DOHH2 (cell line): ENCODE data around the gene RASGEF1B.

Experiments
- H3F3A ChIP-seq: fragments of 200-600 bp; sonication (generic), shearing (Covaris generic); 2 replicates; pipeline ENCODE4 v1.6.0; 2016; ENCODE audit warnings: antibody characterized with exemption, mild to moderate bottlenecking; ENCODE audit not compliant: control insufficient read depth, insufficient read depth
- H3K27ac ChIP-seq: fragments of 200-600 bp; sonication (generic); 2 replicates; pipeline ENCODE4 v1.5.1; 2014; ENCODE audit warnings: low read depth, mild to moderate bottlenecking, low read length, moderate library complexity
- H3K27me3 ChIP-seq: fragments of 200-600 bp; sonication (generic); 2 replicates; pipeline ENCODE4 v1.6.1; 2014; ENCODE audit warnings: mild to moderate bottlenecking, low read length, mixed read lengths; ENCODE audit not compliant: control insufficient read depth
- H3K36me3 ChIP-seq: fragments of 200-600 bp; sonication (generic); 2 replicates; pipeline ENCODE4 v1.6.1; 2014; ENCODE audit warnings: mild to moderate bottlenecking, low read length, moderate library complexity, mixed read lengths; ENCODE audit not compliant: control insufficient read depth
- H3K4me1 ChIP-seq: fragments of 200-600 bp; sonication (generic); 2 replicates; pipeline ENCODE4 v1.6.1; 2014; ENCODE audit warnings: mild to moderate bottlenecking, low read length, mixed read lengths; ENCODE audit not compliant: control insufficient read depth
- H3K4me2 ChIP-seq: fragments of 200-600 bp; sonication (generic); 2 replicates; pipeline ENCODE4 v1.6.0; 2014; ENCODE audit warnings: mild to moderate bottlenecking, low read length, moderate library complexity
- H3K4me3 ChIP-seq: fragments of 200-600 bp; sonication (generic); 2 replicates; pipeline ENCODE4 v1.5.1; 2014; ENCODE audit warnings: mild to moderate bottlenecking, low read length, mixed read lengths
- H3K79me2 ChIP-seq: fragments of 200-600 bp; sonication (generic); 2 replicates; pipeline ENCODE4 v1.6.1; 2014; ENCODE audit warnings: mild to moderate bottlenecking, low read length, mixed read lengths; ENCODE audit not compliant: control insufficient read depth
- H3K9me2 ChIP-seq: fragments of 200-600 bp; sonication (generic); replicated peaks from 2 replicates; pipeline ENCODE4 v1.6.1; 2014; ENCODE audit warnings: mild to moderate bottlenecking, low read length, mixed read lengths; ENCODE audit not compliant: control insufficient read depth
- H3K9me3 ChIP-seq: fragments of 200-600 bp; sonication (generic); 2 replicates; pipeline ENCODE4 v1.6.1; 2014; ENCODE audit warnings: antibody characterized with exemption, low read length, mixed read lengths; ENCODE audit not compliant: control insufficient read depth, insufficient read depth
- H4K20me1 ChIP-seq: fragments of 200-600 bp; sonication (generic); 2 replicates; pipeline ENCODE4 v1.6.0; 2014; ENCODE audit warnings: low read depth, mild to moderate bottlenecking, antibody characterized with exemption, low read length, moderate library complexity; ENCODE audit not compliant: control insufficient read depth, insufficient read depth
- CTCF ChIP-seq: fragments of 200-600 bp; sonication (generic); IDR thresholded peaks from one replicate; pipeline ENCODE4 v1.5.1; 2014; ENCODE audit warnings: antibody characterized with exemption, mild to moderate bottlenecking, low read depth, low read length; ENCODE audit not compliant: poor library complexity, severe bottlenecking
- EZH2phosphoT487 ChIP-seq: fragments of 200-600 bp; sonication (generic); IDR thresholded peaks from 2 replicates; pipeline ENCODE4 v1.6.1; 2017; ENCODE audit warnings: borderline replicate concordance, mild to moderate bottlenecking, antibody characterized with exemption, low read length, moderate library complexity, mixed read lengths

RASGEF1B gene

DNA sequence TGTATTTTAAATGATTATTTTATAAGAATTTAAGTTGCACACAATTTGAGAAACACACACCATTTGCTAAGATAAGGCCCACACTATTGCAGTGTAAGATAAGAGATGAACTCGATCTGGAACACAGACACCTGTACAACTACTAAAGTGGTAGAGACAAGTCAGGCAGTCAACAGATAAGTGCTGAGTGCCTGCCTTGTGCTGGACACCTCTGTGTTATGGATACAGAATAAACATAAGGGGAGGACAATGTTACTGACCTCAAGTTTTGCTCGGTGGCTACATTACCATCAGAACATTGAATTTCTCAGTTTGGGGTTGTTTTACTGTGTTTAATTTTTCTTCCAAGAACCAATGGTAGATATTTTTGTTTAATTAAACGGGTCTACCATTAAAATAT lies 74.1 kb downstream of the RASGEF1B start:
- H3K9me3 ChIP-seq: no peaks in the 10 kb centered on the region
- no peak overlapping the region for H3K4me2 ChIP-seq
- no peaks in the 10 kb centered on the region for H3K36me3 ChIP-seq
- no peaks in the 10 kb centered on the region for H3K79me2 ChIP-seq
- no peak for TF ChIP-seq CTCF
- TF ChIP-seq EZH2phosphoT487: no peak
- H3K27me3 ChIP-seq: peaks cover 9% of the 10 kb centered on the region; the same call in 1 of the 2 replicates
- H3K27ac ChIP-seq: no peak overlapping the region
- H3K4me3 ChIP-seq: no peak overlapping the region
- no peaks in the 10 kb centered on the region for H3K9me2 ChIP-seq
- H3K4me1 ChIP-seq: no peaks in the 10 kb centered on the region
- H3F3A ChIP-seq: no peaks in the 10 kb centered on the region
- H4K20me1 ChIP-seq: no peaks in the 10 kb centered on the region

DNA sequence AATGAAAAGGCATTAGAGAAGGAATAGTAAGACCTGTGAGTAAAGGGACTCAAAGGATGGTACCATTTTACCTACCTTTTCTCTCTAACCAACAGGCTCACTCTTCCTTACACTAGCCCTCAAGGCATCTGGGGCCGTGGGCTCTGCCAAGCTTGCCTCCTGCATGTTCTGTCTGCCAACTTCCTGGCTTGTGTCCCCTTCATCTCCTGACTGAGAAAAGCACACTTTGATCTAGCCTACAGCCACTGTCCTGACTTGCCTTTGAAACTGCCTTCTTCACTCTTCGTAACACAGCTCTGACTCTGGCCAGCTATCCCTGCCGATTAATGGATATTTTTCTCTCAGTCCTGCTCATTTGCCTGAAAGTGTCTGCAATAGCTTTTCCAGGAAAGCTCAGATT lies 76.5 kb downstream of the RASGEF1B start:
- no peaks in the 10 kb centered on the region for H3K79me2 ChIP-seq
- peaks cover 6% of the 10 kb centered on the region; the same call in 1 of the 2 replicates for H3K27me3 ChIP-seq
- H4K20me1 ChIP-seq: no peaks in the 10 kb centered on the region
- H3K4me1 ChIP-seq: no peaks in the 10 kb centered on the region
- TF ChIP-seq EZH2phosphoT487: no peak
- TF ChIP-seq CTCF: no peak
- no peak overlapping the region for H3K27ac ChIP-seq
- no peaks in the 10 kb centered on the region for H3K36me3 ChIP-seq
- H3K9me3 ChIP-seq: no peaks in the 10 kb centered on the region
- no peaks in the 10 kb centered on the region for H3F3A ChIP-seq
- no peaks in the 10 kb centered on the region for H3K9me2 ChIP-seq
- no peak overlapping the region for H3K4me2 ChIP-seq
- H3K4me3 ChIP-seq: no peak overlapping the region

DNA sequence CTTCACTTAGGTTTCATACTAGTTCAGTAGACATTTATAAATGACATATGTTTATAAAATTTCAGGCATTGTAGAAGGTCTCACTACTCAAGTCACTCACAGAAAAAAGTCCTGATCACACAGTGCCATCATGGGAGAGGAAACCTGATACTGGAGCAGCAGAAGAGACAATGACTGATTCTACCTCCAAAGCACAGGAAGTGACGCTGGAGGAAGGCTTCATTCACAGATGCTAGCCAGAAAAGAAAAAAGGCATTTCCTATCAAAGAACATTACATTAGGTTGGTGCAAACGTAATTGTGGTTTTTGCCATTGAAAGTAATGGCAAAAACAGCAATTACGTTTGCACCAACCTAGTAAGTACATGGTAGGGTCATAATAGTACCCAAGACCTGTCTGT lies 79.5 kb downstream of the RASGEF1B start:
- no peak overlapping the region for H3K4me2 ChIP-seq
- no peaks in the 10 kb centered on the region for H3K27me3 ChIP-seq
- no peak for TF ChIP-seq EZH2phosphoT487
- no peak for TF ChIP-seq CTCF
- no peaks in the 10 kb centered on the region for H3K79me2 ChIP-seq
- H3K27ac ChIP-seq: no peak overlapping the region
- no peaks in the 10 kb centered on the region for H3K9me2 ChIP-seq
- H3K36me3 ChIP-seq: no peaks in the 10 kb centered on the region
- H3K4me3 ChIP-seq: no peak overlapping the region
- H3F3A ChIP-seq: no peaks in the 10 kb centered on the region
- H3K9me3 ChIP-seq: no peaks in the 10 kb centered on the region
- H3K4me1 ChIP-seq: no peaks in the 10 kb centered on the region
- no peaks in the 10 kb centered on the region for H4K20me1 ChIP-seq

DNA sequence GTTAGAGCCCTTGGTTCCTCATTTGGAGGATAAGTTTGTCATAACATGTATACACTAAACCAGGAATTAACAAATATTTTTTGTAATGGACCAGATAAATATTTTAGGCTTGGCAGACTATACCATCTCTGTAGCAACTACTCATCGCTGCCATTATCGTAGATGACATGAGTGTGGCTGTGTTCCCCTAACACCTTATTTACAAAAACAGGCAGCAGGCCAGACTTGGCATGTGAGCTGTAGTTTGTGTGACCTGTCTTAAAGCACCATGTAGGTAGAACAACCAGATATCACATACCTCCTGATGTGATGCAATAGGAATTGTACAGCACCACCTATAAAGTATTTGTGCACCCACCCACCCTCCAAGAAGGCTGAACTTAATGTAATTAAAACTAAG lies 82.0 kb downstream of the RASGEF1B start:
- Histone ChIP-seq H3F3A (no peaks in the 10 kb centered on the region), H3K27me3 (no peaks in the 10 kb centered on the region), H4K20me1 (no peaks in the 10 kb centered on the region), H3K27ac (no peak overlapping the region), H3K9me3 (no peaks in the 10 kb centered on the region), H3K36me3 (no peaks in the 10 kb centered on the region), H3K79me2 (no peaks in the 10 kb centered on the region), H3K9me2 (no peaks in the 10 kb centered on the region), H3K4me3 (no peak overlapping the region), H3K4me2 (no peak overlapping the region), H3K4me1 (no peaks in the 10 kb centered on the region)
- TF ChIP-seq CTCF: no peak
- TF ChIP-seq EZH2phosphoT487: no peak
